Measurements from ENCODE around the gene GBP6.
"Not testable (repeated sequence)": the region's sequence is repeated elsewhere in the genome, so short reads cannot be mapped to it uniquely, and the experiment has no call there.

GBP6 gene

DNA sequence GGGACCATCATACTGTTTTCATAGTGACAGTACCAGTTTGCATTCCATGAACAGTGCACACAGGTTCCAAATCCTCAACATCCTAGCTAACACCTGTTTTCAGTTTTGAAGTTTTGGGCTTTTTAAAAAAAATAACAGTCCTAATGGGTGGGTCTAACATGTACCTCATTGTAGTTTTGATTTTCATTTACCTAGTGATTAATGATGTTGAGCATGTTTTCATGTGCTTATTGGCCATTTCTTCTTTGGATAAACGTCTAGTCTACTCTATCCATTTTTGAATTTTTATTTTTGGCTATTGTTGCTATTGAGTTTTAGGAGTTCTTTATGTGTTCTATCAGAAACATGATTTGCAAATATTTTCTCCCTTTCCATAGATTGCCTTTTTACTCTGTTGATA, 3.4 kb downstream of the GBP6 start:
- Histone ChIP-seq H3K9me3 (ENCODE audit: severe bottlenecking) (no peaks in the 10 kb centered on the region), H3K4me3 (ENCODE audit: severe bottlenecking) (no peak overlapping the region), H3K27ac (ENCODE audit: poor library complexity, severe bottlenecking) (no peak overlapping the region), H3K36me3 (ENCODE audit: low read depth) (no peaks in the 10 kb centered on the region), H3K4me1 (ENCODE audit: insufficient read depth, poor library complexity, severe bottlenecking) (peaks cover 9% of the 10 kb centered on the region), H3K27me3 (ENCODE audit: insufficient read depth, poor library complexity, severe bottlenecking) (no peaks in the 10 kb centered on the region)
- TF ChIP-seq CTCF (IDR thresholded peaks at IDR 0.05; ENCODE audit: poor library complexity, severe bottlenecking): no peak
- DNase-seq (ENCODE audit: low spot score) (no peak), ATAC-seq (ENCODE audit: low read depth) (no peak)

GRCh38 chr1:89369331-89369730, 5.5 kb downstream of the GBP6 start:
- H3K36me3 ChIP-seq (ENCODE audit: low read depth): no peaks in the 10 kb centered on the region
- no peak for TF ChIP-seq CTCF (IDR thresholded peaks at IDR 0.05; ENCODE audit: poor library complexity, severe bottlenecking)
- H3K4me3 ChIP-seq (ENCODE audit: severe bottlenecking): no peak overlapping the region
- ATAC-seq (ENCODE audit: low read depth) (no peak), DNase-seq (ENCODE audit: low spot score) (no peak)
- H3K27ac ChIP-seq (ENCODE audit: poor library complexity, severe bottlenecking): no peak overlapping the region
- no peaks in the 10 kb centered on the region for H3K4me1 ChIP-seq (ENCODE audit: insufficient read depth, poor library complexity, severe bottlenecking)
- no peaks in the 10 kb centered on the region for H3K9me3 ChIP-seq (ENCODE audit: severe bottlenecking)
- H3K27me3 ChIP-seq (ENCODE audit: insufficient read depth, poor library complexity, severe bottlenecking): no peaks in the 10 kb centered on the region

- not testable (repeated sequence) for H3K27me3 ChIP-seq (ENCODE audit: insufficient read depth, poor library complexity, severe bottlenecking); H3K36me3 ChIP-seq (ENCODE audit: low read depth); DNase-seq (ENCODE audit: low spot score); H3K27ac ChIP-seq (ENCODE audit: poor library complexity, severe bottlenecking); H3K9me3 ChIP-seq (ENCODE audit: severe bottlenecking); H3K4me1 ChIP-seq (ENCODE audit: insufficient read depth, poor library complexity, severe bottlenecking); ATAC-seq (ENCODE audit: low read depth); H3K4me3 ChIP-seq (ENCODE audit: severe bottlenecking)
Observed at GRCh38 chr1:89373810-89374209, 10.0 kb downstream of the GBP6 start.

DNA sequence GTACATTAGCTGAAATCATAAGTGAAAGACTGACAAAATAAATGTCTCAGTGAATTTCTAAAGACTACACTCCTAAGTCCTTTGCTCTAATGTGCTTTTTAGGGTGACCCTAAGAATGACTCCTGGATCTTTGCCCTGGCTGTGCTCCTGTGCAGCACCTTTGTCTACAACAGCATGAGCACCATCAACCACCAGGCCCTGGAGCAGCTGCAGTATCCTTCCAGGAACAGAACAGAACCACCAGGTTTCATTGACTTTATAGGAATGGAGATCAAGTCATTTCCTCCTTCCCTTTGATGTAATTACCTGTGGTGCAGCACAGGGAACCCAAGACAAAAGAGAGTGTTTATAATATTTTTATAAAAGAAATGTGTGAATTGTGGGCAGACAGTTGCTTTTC, 14.1 kb downstream of the GBP6 start:
- Histone ChIP-seq H3K4me1 (ENCODE audit: insufficient read depth, poor library complexity, severe bottlenecking) (no peaks in the 10 kb centered on the region), H3K4me3 (ENCODE audit: severe bottlenecking) (no peak overlapping the region), H3K27ac (ENCODE audit: poor library complexity, severe bottlenecking) (no peak overlapping the region), H3K27me3 (ENCODE audit: insufficient read depth, poor library complexity, severe bottlenecking) (no peaks in the 10 kb centered on the region), H3K36me3 (ENCODE audit: low read depth) (no peaks in the 10 kb centered on the region), H3K9me3 (ENCODE audit: severe bottlenecking) (no peaks in the 10 kb centered on the region)
- TF ChIP-seq CTCF (IDR thresholded peaks at IDR 0.05; ENCODE audit: poor library complexity, severe bottlenecking): no peak
- DNase-seq (ENCODE audit: low spot score) (no peak), ATAC-seq (ENCODE audit: low read depth) (no peak; the same call in 2 of the 3 replicates)

GRCh38 chr1:89381618-89382017, 17.8 kb downstream of the GBP6 start:
- H3K4me3 ChIP-seq (ENCODE audit: severe bottlenecking): no peak overlapping the region
- no peaks in the 10 kb centered on the region for H3K9me3 ChIP-seq (ENCODE audit: severe bottlenecking)
- DNase-seq (ENCODE audit: low spot score): no peak
- no peaks in the 10 kb centered on the region for H3K36me3 ChIP-seq (ENCODE audit: low read depth)
- no peaks in the 10 kb centered on the region for H3K27me3 ChIP-seq (ENCODE audit: insufficient read depth, poor library complexity, severe bottlenecking)
- no peak for ATAC-seq (ENCODE audit: low read depth)
- no peak overlapping the region for H3K27ac ChIP-seq (ENCODE audit: poor library complexity, severe bottlenecking)
- H3K4me1 ChIP-seq (ENCODE audit: insufficient read depth, poor library complexity, severe bottlenecking): no peaks in the 10 kb centered on the region
- no peak for TF ChIP-seq CTCF (IDR thresholded peaks at IDR 0.05; ENCODE audit: poor library complexity, severe bottlenecking)
